Erythroblast (primary cell): ENCODE results near the gene TSSK6.

Experiments
- DNase-seq, 2 experiments: peaks; one replicate each; lab custom pipeline; 2025; lab: John Stamatoyannopoulos, UW
- GATA1 ChIP-seq: IDR thresholded peaks from 2 replicates; pipeline ENCODE4 v1.6.1; 2011; ENCODE audit warnings: low read depth, mild to moderate bottlenecking, control low read depth, low read length, moderate library complexity
- POLR2A ChIP-seq: IDR thresholded peaks from 2 replicates; pipeline ENCODE4 v1.6.1; 2011; ENCODE audit warnings: mild to moderate bottlenecking, low read length

TSSK6 gene

GRCh38 chr19:19540064-19540714 lies 24.8 kb upstream of the TSSK6 start:
- TF ChIP-seq POLR2A (no peak), GATA1 (no peak)
- peak; percentile 90 to 94 for DNase-seq

- peak in 1 of 2 experiments; percentile 39 for DNase-seq
Observed at GRCh38 chr19:19539698-19540063, 24.3 kb upstream of the TSSK6 start.

GRCh38 chr19:19538785-19539166 lies 23.4 kb upstream of the TSSK6 start:
- no peak for TF ChIP-seq POLR2A
- TF ChIP-seq GATA1 = no peak
- no peak for DNase-seq

More at GRCh38 chr19:19539698-19540063, 24.3 kb upstream of the TSSK6 start:
- TF ChIP-seq POLR2A (no peak), GATA1 (no peak)

DNA sequence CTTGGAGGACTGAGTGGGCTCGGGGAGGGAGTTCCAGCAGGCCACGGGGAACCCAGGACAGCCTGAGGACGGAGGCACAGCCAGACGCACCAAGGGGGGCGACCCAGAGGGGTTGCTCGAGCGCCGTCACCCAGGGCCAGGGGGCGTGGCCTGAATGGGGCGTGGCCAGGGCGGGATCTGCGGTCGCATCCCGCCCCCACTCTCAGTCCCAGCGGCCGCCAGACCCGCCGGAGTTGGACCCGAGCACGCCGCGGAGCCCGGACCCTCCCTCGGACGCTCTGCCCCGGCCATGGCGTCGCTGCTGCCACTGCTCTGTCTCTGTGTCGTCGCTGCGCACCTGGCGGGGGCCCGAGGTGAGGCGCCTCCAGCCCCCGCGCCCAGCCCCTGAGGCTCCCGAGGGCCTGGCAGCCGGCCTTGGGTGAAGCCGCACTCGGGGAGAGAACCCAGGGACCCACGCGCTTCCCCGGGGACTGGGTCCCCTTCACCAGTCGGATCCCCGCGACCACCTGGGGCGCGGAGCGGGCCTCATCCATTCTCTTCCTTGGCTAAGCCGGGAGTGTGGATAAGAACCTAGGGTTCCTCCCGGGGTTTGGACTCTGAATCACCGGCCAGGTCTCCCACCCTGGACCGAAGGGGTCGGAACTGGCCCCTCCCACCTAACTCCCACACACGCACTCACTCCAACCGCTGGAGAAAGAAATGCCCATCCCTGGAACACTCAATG lies 22.9 kb upstream of the TSSK6 start, which contains the start of gene CILP2:
Gene CILP2 (plus strand): TSS at position 205 of the 724 bp plus-strand sequence. CDS start 85 bp downstream, at position 290.
- DNase-seq = peak in 1 of 2 experiments; percentile 46
- TF ChIP-seq GATA1 (no peak), POLR2A (no peak)

DNA sequence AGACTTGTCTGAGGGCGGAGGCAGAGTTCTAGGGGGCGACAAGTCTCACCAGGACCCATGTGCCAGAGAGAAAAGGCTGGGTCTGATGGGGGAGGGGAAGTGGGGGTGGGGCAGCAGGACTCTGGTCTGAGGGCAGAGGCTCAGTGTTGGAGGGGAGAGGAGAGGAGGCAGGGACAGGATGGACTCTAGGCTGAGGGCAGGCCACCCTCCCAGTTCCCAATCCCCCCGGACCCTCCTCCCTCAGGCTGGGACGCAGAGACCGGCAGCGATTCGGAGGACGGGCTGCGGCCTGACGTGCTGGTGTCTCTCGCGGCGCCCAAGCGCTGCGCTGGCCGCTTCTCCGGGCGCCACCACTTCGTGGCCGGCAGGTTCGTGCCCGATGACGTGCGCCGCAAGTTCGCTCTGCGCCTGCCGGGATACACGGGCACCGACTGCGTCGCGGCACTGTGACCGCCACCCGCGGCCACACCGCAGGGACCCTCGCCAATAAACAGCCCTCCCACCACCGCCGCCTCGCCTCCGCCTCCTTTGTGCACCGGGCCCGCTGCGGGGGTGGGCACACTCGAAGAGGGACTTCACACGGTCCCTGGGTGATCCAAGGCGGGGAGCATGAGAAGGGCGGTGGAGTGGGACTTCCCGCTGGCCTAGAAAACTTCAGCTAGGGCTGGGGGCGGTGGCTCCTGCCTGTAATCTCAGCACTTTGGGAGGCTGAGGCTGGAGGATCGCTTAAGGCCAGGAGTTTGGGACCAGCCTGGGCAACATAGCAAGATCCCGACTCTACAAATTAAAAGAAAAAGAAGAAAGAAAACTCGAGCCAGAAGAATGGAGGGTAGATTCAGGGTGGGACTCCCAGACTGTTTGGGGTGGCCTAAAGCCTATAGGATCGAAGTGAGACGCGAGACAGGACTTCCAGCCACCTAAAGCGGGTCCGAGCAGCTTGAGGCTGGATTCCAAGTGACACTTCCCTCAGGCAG lies 22.0 kb upstream of the TSSK6 start:
- DNase-seq = no peak
- TF ChIP-seq GATA1 = no peak
- TF ChIP-seq POLR2A = no peak

DNA sequence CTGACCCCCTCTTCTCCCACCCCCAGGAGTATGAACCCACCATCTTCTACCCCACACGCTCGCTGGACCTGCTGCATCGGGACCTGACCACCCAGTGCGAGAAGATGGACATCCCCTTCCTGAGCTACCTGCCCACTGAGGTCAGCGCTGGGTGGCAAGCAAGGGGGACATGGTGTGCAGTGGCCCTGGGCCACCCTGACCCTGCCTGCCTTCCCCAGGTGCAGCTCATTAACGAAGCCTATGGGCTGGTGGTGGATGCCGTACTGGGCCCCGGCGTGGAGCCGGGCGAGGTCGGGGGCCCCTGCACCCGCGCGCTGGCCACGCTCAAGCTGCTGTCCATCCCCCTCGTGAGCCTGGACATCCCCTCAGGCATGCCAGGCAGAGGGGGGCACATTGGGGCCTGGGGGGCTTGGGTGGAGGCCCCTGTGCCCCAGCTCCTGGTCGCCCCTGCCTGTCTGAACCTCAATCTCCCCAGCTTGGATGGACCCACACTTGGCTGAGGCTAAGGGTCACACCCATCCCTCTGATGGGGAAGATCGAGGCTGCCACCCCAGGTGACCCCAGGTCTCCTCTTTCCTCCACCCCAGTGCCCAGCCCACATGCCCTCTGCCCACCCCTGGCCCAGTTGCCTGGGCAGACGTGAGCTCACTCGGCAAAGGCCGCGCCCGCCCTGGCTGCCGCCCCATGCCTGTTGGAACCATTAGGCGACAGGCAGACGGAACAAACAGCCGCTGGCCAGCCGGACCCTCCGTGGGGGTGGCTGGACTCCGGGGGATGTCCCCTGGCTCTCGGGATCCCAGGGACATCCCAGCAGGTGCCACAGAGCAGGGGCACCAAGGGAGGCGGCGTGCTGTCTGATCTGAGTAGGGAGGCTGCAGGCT lies 20.2 kb upstream of the TSSK6 start:
- no peak for TF ChIP-seq POLR2A
- TF ChIP-seq GATA1 = no peak
- no peak for DNase-seq

DNA sequence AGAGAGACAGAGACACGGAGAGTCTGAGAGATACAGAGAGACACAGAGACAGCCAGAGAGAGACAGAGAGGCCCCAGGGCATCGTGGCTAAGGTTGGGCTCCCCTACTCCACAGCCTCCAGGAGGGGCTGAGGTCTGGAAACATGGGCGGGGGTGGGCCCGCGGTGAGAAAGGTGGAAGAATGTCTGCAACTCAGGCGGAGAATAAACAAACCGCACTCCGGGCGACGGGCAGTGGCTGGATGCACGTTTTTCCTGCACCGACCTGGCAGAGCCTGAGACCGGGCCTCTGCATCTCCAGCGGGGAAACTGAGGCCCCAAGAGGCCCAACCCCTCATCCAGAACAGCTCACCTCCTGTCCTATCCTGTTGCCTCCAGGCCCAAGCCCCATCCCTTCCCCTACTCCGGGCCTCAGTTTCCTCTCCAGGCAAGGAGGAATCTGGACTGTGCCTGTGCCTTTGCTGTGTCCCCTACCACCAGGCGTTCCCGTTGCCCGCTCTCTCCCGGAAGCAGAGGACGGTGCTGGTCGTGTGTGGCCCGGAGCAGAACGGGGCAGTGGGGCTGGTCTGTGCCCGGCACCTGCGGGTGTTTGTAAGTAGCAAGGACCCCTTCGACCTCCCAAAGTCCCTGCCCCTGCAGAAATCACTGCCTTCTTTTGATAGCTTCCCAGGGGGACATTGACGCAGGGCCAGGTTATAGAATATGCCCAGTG lies 19.4 kb upstream of the TSSK6 start:
- no peak for TF ChIP-seq GATA1
- no peak for TF ChIP-seq POLR2A
- DNase-seq = no peak

DNA sequence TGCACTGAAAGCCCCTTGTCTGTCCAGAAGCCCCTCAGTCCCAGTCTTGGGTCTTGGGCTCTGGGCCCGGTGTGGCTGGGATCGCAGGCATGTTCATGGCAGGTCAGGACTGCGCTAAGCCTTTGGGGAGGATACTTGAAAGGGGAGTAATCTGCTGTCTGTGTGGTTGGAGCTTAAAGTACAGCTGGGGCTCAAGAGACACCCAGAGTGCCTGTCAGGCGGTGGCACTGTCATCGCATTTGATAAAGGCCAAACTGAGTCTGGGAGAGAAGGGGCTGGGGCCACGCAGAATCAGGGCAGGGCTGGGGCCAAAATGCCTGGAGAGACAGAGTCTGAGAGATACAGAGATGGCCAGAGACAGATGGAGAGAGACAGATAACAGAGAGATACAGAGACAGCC lies 18.5 kb upstream of the TSSK6 start:
- DNase-seq = no peak
- TF ChIP-seq POLR2A = no peak

DNA sequence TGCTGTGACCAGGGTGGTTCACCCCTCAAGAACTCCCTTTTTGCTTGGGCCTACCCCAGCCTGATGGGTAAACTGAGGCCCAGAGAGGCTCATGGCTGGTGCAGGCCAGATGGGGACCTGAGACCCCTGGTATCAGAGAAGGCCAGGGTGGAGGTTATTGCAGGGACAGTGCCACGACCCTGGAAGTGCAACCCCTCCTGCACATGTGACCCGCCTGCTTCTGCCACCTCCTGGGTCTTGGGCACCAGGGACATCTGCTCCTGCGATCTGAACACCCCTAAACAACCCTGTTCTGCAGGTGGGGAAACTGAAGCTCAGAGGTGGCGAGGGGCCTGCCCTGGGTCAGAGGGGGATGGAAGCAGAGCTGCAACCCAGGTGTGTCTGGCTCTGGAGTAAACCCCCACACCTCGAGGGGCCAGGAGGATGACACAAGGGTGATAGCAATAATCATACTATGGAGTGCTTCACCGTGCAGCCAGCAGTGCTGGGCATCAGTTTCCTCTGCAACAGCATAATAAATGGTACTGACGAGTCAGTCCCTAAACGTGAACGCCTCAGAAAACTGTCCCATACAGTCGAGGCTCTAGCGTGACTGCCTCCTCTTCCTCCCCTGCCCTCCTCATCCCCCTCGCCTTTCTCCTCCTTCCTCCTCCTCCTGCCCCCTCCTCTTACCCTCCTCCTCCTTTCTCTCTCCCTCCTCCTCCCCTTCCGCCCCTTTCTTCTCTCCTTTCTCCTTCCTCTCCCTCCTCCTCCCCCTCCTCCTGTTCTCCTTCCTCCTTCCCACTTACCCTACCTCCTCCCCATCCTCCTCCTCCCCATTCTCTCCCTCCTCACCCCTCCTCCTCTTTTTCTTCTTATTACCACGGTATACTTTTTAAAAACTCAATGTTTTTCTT lies 17.7 kb upstream of the TSSK6 start:
- DNase-seq = no peak
- TF ChIP-seq GATA1 (no peak), POLR2A (no peak)

DNA sequence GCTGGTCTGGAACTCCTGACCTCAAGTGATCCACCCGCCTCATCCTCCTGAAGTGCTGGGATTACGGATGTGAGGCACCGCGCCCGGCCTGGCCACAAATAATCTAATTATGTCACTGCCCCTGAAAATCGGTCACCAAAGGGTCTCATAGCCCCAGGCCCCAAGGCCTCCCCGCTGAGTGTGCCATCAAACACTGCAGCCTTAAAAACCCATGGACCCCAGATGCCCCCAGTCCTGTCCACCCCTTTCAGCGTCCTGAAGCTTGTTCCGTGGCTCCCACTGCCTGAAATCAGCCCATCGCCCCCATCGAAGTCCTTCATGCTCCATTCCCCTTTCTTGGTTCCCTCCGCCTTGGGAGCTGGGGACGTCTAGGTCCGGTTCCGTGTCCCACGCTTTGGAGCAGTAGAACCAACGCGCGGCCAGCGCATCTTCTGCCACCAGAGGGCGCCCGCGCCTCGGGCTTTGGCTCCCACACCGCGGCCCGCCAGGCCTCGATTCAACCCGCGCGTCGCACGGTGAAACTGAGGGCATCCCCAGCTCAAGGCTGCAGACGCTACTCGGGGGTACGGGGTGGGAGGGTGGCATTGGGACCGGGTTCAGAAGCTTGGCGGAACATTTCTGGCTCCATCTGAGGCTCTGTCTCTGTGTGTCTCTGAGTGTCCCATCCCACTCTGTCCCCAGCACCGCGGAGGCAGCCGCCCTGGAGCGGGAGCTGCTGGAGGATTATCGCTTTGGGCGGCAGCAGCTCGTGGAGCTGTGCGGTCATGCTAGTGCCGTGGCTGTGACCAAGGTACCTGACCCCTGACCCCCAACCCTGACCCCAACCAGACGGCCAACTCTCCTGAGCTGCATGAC lies 16.8 kb upstream of the TSSK6 start:
- TF ChIP-seq POLR2A = no peak
- TF ChIP-seq GATA1 = no peak
- peak; percentile 66 to 83 for DNase-seq
